NCI-H2107 treated with DMSO at 0.1 percent for 48 hours (cell line): Measurements from ENCODE around the gene NRF1.
A peak's percentile ranks its signal among the peaks of the same experiment; 100 is the strongest.

Source experiments
- DNase-seq: peaks from one replicate; lab custom pipeline; 2025; ENCODE audit not compliant: unreplicated experiment; lab: John Stamatoyannopoulos, UW

NRF1 gene

GRCh38 chr7:129730159-129730558 is 118.6 kb downstream of the NRF1 start:
- no peak for DNase-seq

GRCh38 chr7:129734400-129734799 is 122.9 kb downstream of the NRF1 start:
- no peak for DNase-seq

GRCh38 chr7:129739427-129739826 is 127.9 kb downstream of the NRF1 start:
- DNase-seq = peak; percentile 68

- no peak for DNase-seq
Measured at GRCh38 chr7:129740574-129741410, 129.3 kb downstream of the NRF1 start.

- DNase-seq = peak; percentile 100
Measured at GRCh38 chr7:129741743-129742213, 130.3 kb downstream of the NRF1 start.

GRCh38 chr7:129742256-129742655 is 130.7 kb downstream of the NRF1 start:
- DNase-seq = peak; percentile 64

- DNase-seq = no peak
Measured at GRCh38 chr7:129746857-129747529, 135.5 kb downstream of the NRF1 start.

GRCh38 chr7:129748356-129749109 is 137.0 kb downstream of the NRF1 start:
- no peak for DNase-seq

GRCh38 chr7:129750091-129750490 is 138.6 kb downstream of the NRF1 start:
- DNase-seq = no peak

GRCh38 chr7:129750501-129750900 is 139.0 kb downstream of the NRF1 start:
- no peak for DNase-seq

GRCh38 chr7:129751916-129752315 is 140.4 kb downstream of the NRF1 start:
- no peak for DNase-seq

- DNase-seq = no peak
Measured at GRCh38 chr7:129752760-129753159, 141.2 kb downstream of the NRF1 start.

- DNase-seq = peak; percentile 48
Measured at GRCh38 chr7:129754406-129754805, 142.9 kb downstream of the NRF1 start.

- no peak for DNase-seq
Measured at GRCh38 chr7:129757991-129758390, 146.5 kb downstream of the NRF1 start.

- no peak for DNase-seq
Measured at GRCh38 chr7:129762387-129762969, 151.0 kb downstream of the NRF1 start.

GRCh38 chr7:129764247-129765084 is 152.9 kb downstream of the NRF1 start:
- DNase-seq = no peak

GRCh38 chr7:129765352-129765751 is 153.8 kb downstream of the NRF1 start:
- DNase-seq = no peak

GRCh38 chr7:129767120-129768015 is 155.8 kb downstream of the NRF1 start:
- no peak for DNase-seq
